GM12878 (cell line): ENCODE data around the gene MCRIP2. TPM values are rescaled to one million over a fixed set of nuclear protein-coding genes. Genes with fewer than 3 reads are reported as not detected.

Experiments
- ATAC-seq: fragments of 200-7000 bp; cut with Tn5 transposase; 3 replicates; pipeline ENCODE4 v1.9.1; 2020; ENCODE audit warnings: mild to moderate bottlenecking, moderate library complexity
- BruUV-seq: library from RNA; stranded (reverse); fragments of 400-500 nt; replicated peaks from 2 replicates; lab custom pipeline; 2021; lab: Mats Ljungman, UMichigan
- CTCF ChIA-PET: fragments of 300-600 bp; sonication (Branson Sonifier 250); formaldehyde crosslinking; extraction: SDS; loops from one replicate; lab custom pipeline; 2021; ENCODE audit warnings: inconsistent platforms; lab: Yijun Ruan, JAX
- POLR2A ChIA-PET: fragments of 350-600 bp; formaldehyde crosslinking; extraction: SDS; loops from one replicate; lab custom pipeline; 2021; ENCODE audit warnings: inconsistent platforms; lab: Charles Lee
- RAD21 ChIA-PET: fragments of 300-600 bp; sonication (Branson Sonifier 250); formaldehyde crosslinking; loops from one replicate; lab custom pipeline; 2023; ENCODE audit warnings: antibody characterized with exemption; ENCODE audit not compliant: unreplicated experiment; lab: Charles Lee
- SMC1A ChIA-PET: fragments of 300-600 bp; sonication (Branson Sonifier 250); formaldehyde crosslinking; loops from one replicate; lab custom pipeline; 2023; ENCODE audit not compliant: unreplicated experiment, uncharacterized antibody; lab: Charles Lee
- DNase-seq: peaks from one replicate; pipeline ENCODE4 v3.0.0-alpha.2; 2011; ENCODE audit warnings: low read depth, low spot score
- FAIRE-seq: peaks from 3 replicates; lab custom pipeline; 2011; peaks lifted over from hg19 to GRCh38; lab: Jason Lieb, UNC
- H2AFZ ChIP-seq: 2 replicates; pipeline ENCODE4 v1.6.0; 2011; ENCODE audit warnings: low read depth, low read length, control low read depth; ENCODE audit not compliant: control insufficient read depth
- H3K27ac ChIP-seq: 2 replicates; pipeline ENCODE4 v1.5.1; 2011; ENCODE audit warnings: control low read depth; ENCODE audit not compliant: control insufficient read depth, insufficient read depth
- H3K27me3 ChIP-seq, 2 experiments: replicated peaks in 1 of 2; 2 replicates each; pipeline versions ENCODE4 v1.6.0 to v1.6.1; 2011; ENCODE audit warnings: low read length in 1 of 2; ENCODE audit not compliant: control insufficient read depth in 2 of 2, insufficient read depth in 2 of 2
- H3K36me3 ChIP-seq, 2 experiments: 2 replicates each; pipeline ENCODE4 v1.5.1; 2011; ENCODE audit warnings: low read length in 1 of 2; ENCODE audit not compliant: control insufficient read depth in 2 of 2, insufficient read depth in 2 of 2
- H3K4me1 ChIP-seq: 2 replicates; pipeline ENCODE4 v1.6.1; 2011; ENCODE audit warnings: mild to moderate bottlenecking, low read length, moderate library complexity, mixed read lengths; ENCODE audit not compliant: control insufficient read depth, insufficient read depth
- H3K4me2 ChIP-seq: 2 replicates; pipeline ENCODE4 v1.6.0; 2011; ENCODE audit warnings: control low read depth; ENCODE audit not compliant: control insufficient read depth, insufficient read depth
- H3K4me3 ChIP-seq: fragments of 200-600 bp; sonication (generic); 2 replicates; pipeline ENCODE4 v1.5.1; 2016
- H3K79me2 ChIP-seq: 2 replicates; pipeline ENCODE4 v1.6.0; 2011; ENCODE audit warnings: low read length; ENCODE audit not compliant: control insufficient read depth, insufficient read depth
- H3K9ac ChIP-seq: 2 replicates; pipeline ENCODE4 v1.8.0; 2011; ENCODE audit warnings: low read length, control low read depth, mixed read lengths; ENCODE audit not compliant: control insufficient read depth, insufficient read depth
- H3K9me3 ChIP-seq: replicated peaks from 3 replicates; pipeline ENCODE4 v1.5.1; 2011; ENCODE audit warnings: mild to moderate bottlenecking, low read length; ENCODE audit not compliant: control insufficient read depth, insufficient read depth
- H4K20me1 ChIP-seq: 2 replicates; pipeline ENCODE4 v1.6.0; 2011; ENCODE audit not compliant: control insufficient read depth, insufficient read depth
- BCL3 ChIP-seq: IDR thresholded peaks from 2 replicates; pipeline ENCODE4 v1.6.1; 2011; ENCODE audit warnings: borderline replicate concordance, low read depth, mild to moderate bottlenecking, moderate library complexity, low read length; ENCODE audit not compliant: insufficient read depth, poor library complexity, severe bottlenecking
- CBX5 ChIP-seq: sonication (generic); IDR thresholded peaks from 2 replicates; pipeline ENCODE4 v1.6.1; 2016; ENCODE audit warnings: low read depth, moderate library complexity, mild to moderate bottlenecking, inconsistent platforms
- CREM ChIP-seq: IDR thresholded peaks from 2 replicates; pipeline ENCODE4 v1.6.1; 2014; ENCODE audit warnings: antibody characterized with exemption, low read depth
- ESRRA ChIP-seq: IDR thresholded peaks from 2 replicates; pipeline ENCODE4 v1.6.1; 2012; ENCODE audit warnings: mild to moderate bottlenecking, low read length, improper control_type of control experiment
- IKZF1 ChIP-seq: fragments of 450-650 bp; conservative IDR thresholded peaks from 2 replicates; pipeline ENCODE4 v1.6.1; 2017; ENCODE audit warnings: antibody characterized with exemption, mild to moderate bottlenecking
- IRF4 ChIP-seq: IDR thresholded peaks from 2 replicates; pipeline ENCODE4 v1.6.1; 2011; ENCODE audit warnings: low read depth, low read length
- IRF5 ChIP-seq: fragments of 450-650 bp; IDR thresholded peaks from 2 replicates; pipeline ENCODE4 v1.6.1; 2017; ENCODE audit warnings: borderline replicate concordance
- KDM1A ChIP-seq: fragments of 200-600 bp; sonication (generic); IDR thresholded peaks from 2 replicates; pipeline ENCODE4 v1.6.1; 2016; ENCODE audit warnings: borderline replicate concordance
- MXI1 ChIP-seq: fragments of 150-350 bp; IDR thresholded peaks from 2 replicates; pipeline ENCODE4 v1.6.1; 2011; ENCODE audit warnings: low read depth, mild to moderate bottlenecking, inconsistent platforms, low read length, improper control_type of control experiment
- POU2F2 ChIP-seq: IDR thresholded peaks from 3 replicates; pipeline ENCODE4 v1.6.1; 2011; ENCODE audit warnings: low read depth, mild to moderate bottlenecking, low read length, borderline replicate concordance
- RELA ChIP-seq: fragments of 450-650 bp; IDR thresholded peaks from 2 replicates; pipeline ENCODE4 v1.8.0; 2014; ENCODE audit warnings: borderline replicate concordance; ENCODE audit not compliant: partially characterized antibody
- RFX5 ChIP-seq: IDR thresholded peaks from 2 replicates; pipeline ENCODE4 v1.6.1; 2011; ENCODE audit warnings: low read depth, low read length, improper control_type of control experiment
- SIX5 ChIP-seq: IDR thresholded peaks from 2 replicates; pipeline ENCODE4 v1.6.1; 2011; ENCODE audit warnings: mild to moderate bottlenecking, low read depth, low read length, moderate library complexity; ENCODE audit not compliant: severe bottlenecking
- SMAD5 ChIP-seq: IDR thresholded peaks from 2 replicates; pipeline ENCODE4 v1.6.1; 2016; ENCODE audit warnings: antibody characterized with exemption, low read depth
- SREBF2 ChIP-seq: IDR thresholded peaks from 2 replicates; pipeline ENCODE4 v1.6.1; 2012; ENCODE audit warnings: mild to moderate bottlenecking, low read length
- USF1 ChIP-seq: IDR thresholded peaks from 2 replicates; pipeline ENCODE4 v1.6.1; 2011; ENCODE audit warnings: borderline replicate concordance, low read depth, mild to moderate bottlenecking, moderate library complexity, mixed read lengths, low read length; ENCODE audit not compliant: insufficient read depth; ENCODE audit errors: extremely low read length
- WRNIP1 ChIP-seq: IDR thresholded peaks from 2 replicates; pipeline ENCODE4 v1.6.1; 2011; ENCODE audit warnings: low read depth, low read length, improper control_type of control experiment, borderline replicate concordance
- YBX1 ChIP-seq: fragments of 450-650 bp; IDR thresholded peaks from 2 replicates; pipeline ENCODE4 v1.6.1; 2016; ENCODE audit warnings: antibody characterized with exemption
- ZNF217 ChIP-seq: fragments of 450-650 bp; IDR thresholded peaks from 2 replicates; pipeline ENCODE4 v1.6.1; 2017; ENCODE audit warnings: antibody characterized with exemption, mild to moderate bottlenecking
- ZNF24 ChIP-seq: fragments of 450-650 bp; IDR thresholded peaks from 2 replicates; pipeline ENCODE4 v1.6.1; 2017; ENCODE audit warnings: antibody characterized with exemption, mild to moderate bottlenecking
- WGBS: methylation state at CpG from one replicate; pipeline ENCODE4 v1.1.6; 2016; ENCODE audit warnings: low lambda C conversion rate; ENCODE audit not compliant: insufficient replicate concordance, insufficient coverage; ENCODE audit errors: missing lambda C conversion rate; 5-methylcytosine and 5-hydroxymethylcytosine counted together
- in situ Hi-C: fragments of 300-500 bp; cut with MboI; formaldehyde crosslinking; loops from 9 replicates; pipeline ENCODE4 v1.14.3; 2018; ENCODE audit warnings: mixed read lengths
- intact Hi-C: fragments of 100-400 bp; cut with micrococcal nuclease; formaldehyde crosslinking; loops from one replicate; pipeline ENCODE4 v1.14.2; 2022; ENCODE audit not compliant: unreplicated experiment
- polyA plus RNA-seq, 11 experiments: library from polyadenylated mRNA; depleted of rRNA in 4 of 11; unstranded in 6 of 11; stranded (reverse) in 5 of 11; fragments of >200 nt; fragmentation: Nextera tagmentation in 4 of 11; fragmentation: Illumina TruSeq in 1 of 11; extraction: Ambion mirVana in 4 of 11; extraction: Trizol in 1 of 11; gene quantifications; 1 replicate in 1 of 11; 2 replicates in 10 of 11; pipeline versions ENCODE4 v1.2.1 to v1.2.3, GENCODE V29; 2011 to 2016; ENCODE audit warnings: inconsistent platforms in 2 of 11, missing spikeins in 2 of 11, low read depth in 1 of 11
- total RNA-seq, 4 experiments: library from RNA; depleted of rRNA in 3 of 4; stranded (reverse); fragments of >200 nt in 3 of 4; fragmentation: Illumina TruSeq in 1 of 4; extraction: Trizol in 1 of 4; gene quantifications; 2 replicates each; pipeline versions ENCODE4 v1.2.1 to v1.2.3, GENCODE V29; 2013 to 2021

Gene MCRIP2
- total and polyA plus RNA-seq, 10 of the 15 experiments (the other 5 are each of a cell fraction or from before 2014, with no cell fraction given): 0.19 to 93.1 (median 57.9) TPM

GRCh38 chr16:636206-637080 is 5.2 kb upstream of the MCRIP2 start, which contains the start of gene METTL26:
TSS of gene METTL26 (minus strand) at chr16:636305. CDS start at chr16:636290, 15 bp downstream.
- POLR2A ChIA-PET: interaction anchor here (0.6 to 1.9 kb wide), 12 partner anchors 11 to 1136 kb away, joined by 3 to 5 read pairs (median 4); partner anchors contain the start of genes RHOT2 and WDR90
- Histone ChIP-seq H3K27ac (peak within 1 kb of the TSS; percentile 82), H4K20me1 (no peaks in the 10 kb centered on the region), H3K9ac (peak within 1 kb of the TSS; percentile 85), H3K4me2 (peak within 1 kb of the TSS; percentile 91), H3K36me3 (peaks cover 0 to 4% of the 10 kb centered on the region in 2 experiments; a peak in 3 of 4 replicates), H3K27me3 (no peaks in the 10 kb centered on the region), H3K4me1 (peaks cover 13% of the 10 kb centered on the region), H3K9me3 (no peaks in the 10 kb centered on the region), H3K79me2 (peaks cover 20% of the 10 kb centered on the region), H2AFZ (peak within 1 kb of the TSS; percentile 98), H3K4me3 (peak within 1 kb of the TSS; percentile 88)
- ATAC-seq: peak; percentile 92
- WGBS: under 1% methylated on average over 86 of the region's 91 CpGs
- CTCF ChIA-PET: interaction anchor here (1.1 to 1.5 kb wide), 5 partner anchors 12 to 59 kb away, joined by 4 to 11 read pairs (median 4); partner anchors contain the start of genes RHOT2 and WDR90
- peak; percentile 95 for FAIRE-seq
- SMC1A ChIA-PET: interaction anchor here (1.6 kb wide), 1 partner anchor 12 kb away, joined by 5 read pairs; no protein-coding TSS in a partner anchor
- intact Hi-C loops: loop anchor here (1.0 to 5.0 kb wide), 3 partner anchors 46 to 109 kb away; partner anchors contain the start of genes CAPN15, JMJD8 and STUB1
- peak; percentile 68 for DNase-seq
- RAD21 ChIA-PET: interaction anchor here (0.6 to 2.0 kb wide), 4 partner anchors 13 to 110 kb away, joined by 3 to 13 read pairs (median 4); partner anchors contain the start of genes CAPN15, RHBDL1 and WDR90
- no TSS peak for BruUV-seq
- in situ Hi-C loops: no loop called here
- peak; percentile 95 for TF ChIP-seq SIX5
- TF ChIP-seq SMAD5: no peak
- no peak for TF ChIP-seq IRF4
- peak; percentile 100 for TF ChIP-seq ZNF24
- TF ChIP-seq POU2F2: peak; percentile 7; the same call in 1 of the 3 replicates
- peak; percentile 90 for TF ChIP-seq MXI1
- no peak for TF ChIP-seq YBX1
- no peak for TF ChIP-seq RFX5
- no peak for TF ChIP-seq ZNF217
- peak; percentile 96 for TF ChIP-seq SREBF2
- no peak for TF ChIP-seq BCL3
- TF ChIP-seq RELA: peak; percentile 17
- TF ChIP-seq IKZF1: peak; percentile 99
- TF ChIP-seq IRF5: peak; percentile 65; the same call in 1 of the 2 replicates
- no peak for TF ChIP-seq USF1
- no peak; the same call in 1 of the 2 replicates for TF ChIP-seq ESRRA
- no peak for TF ChIP-seq CBX5
- TF ChIP-seq KDM1A: no peak
- peak; percentile 78 for TF ChIP-seq CREM
- no peak for TF ChIP-seq WRNIP1
